DMS153 treated with DMSO at 0.1 percent for 48 hours (cell line): ENCODE measurements around the gene BUD23.
"Not testable (repeated sequence)": the region's sequence is repeated elsewhere in the genome, so short reads cannot be mapped to it uniquely, and the experiment has no call there.

Source experiments
- DNase-seq: peaks from one replicate; lab custom pipeline; 2025; ENCODE audit not compliant: unreplicated experiment; lab: John Stamatoyannopoulos, UW

BUD23 gene

DNA sequence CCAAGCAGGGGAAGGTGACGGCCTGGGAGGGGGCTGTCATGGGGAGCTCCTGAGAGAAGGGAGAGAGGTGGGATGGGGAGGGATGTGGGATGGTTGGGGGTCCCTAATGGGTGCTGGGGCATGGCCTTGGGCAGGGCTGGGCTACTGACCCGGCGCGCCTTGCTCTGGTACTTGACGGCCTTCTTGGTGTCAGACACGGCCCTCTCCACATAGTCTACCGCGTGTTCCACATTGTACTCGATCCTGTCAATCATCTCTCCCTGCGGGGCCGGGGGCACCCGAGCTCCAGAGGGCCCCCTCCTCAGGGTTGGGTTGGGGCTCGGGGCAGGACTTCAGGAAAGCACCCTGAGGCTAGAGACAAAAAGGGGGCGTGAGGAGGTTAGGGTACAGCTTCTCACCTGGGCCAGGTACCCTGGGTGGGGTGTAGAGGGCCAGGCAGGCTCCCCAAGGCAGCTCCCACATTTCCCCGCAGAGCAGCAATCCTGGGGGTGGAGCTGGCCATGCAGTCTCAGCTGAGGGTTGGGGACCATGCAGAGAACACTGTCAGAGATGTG, 17.3 kb downstream of the BUD23 start:
- DNase-seq = no peak

DNA sequence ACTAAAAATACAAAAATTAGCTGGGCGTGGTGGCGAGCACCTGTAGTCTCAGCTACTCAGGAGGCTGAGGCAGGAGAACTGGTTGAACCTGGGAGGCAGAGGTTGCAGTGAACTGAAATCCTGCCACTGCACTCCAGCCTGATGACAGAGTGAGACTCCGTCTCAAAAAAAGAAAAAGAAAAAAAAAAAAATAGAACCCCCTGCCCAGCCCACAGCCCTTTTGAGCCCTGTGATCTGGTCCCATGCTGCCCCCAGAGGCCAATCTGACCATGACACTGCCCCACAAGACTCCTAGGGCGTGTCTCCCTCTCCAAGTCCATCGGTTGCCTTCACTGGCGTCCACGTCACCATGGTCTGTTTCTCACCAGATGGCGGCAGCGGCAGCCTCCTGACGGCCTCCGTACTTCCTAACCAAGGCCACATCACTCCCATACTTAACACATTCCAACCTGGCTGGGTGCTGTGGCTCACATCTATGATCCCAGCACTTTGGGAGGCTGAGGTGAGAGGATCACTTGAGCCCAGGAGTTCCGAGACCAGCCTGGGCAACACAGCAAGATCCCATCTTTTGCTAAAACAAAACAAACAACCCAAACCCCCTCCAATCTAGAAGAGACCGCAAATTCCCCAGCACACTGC, 18.1 kb downstream of the BUD23 start:
- no peak for DNase-seq

DNA sequence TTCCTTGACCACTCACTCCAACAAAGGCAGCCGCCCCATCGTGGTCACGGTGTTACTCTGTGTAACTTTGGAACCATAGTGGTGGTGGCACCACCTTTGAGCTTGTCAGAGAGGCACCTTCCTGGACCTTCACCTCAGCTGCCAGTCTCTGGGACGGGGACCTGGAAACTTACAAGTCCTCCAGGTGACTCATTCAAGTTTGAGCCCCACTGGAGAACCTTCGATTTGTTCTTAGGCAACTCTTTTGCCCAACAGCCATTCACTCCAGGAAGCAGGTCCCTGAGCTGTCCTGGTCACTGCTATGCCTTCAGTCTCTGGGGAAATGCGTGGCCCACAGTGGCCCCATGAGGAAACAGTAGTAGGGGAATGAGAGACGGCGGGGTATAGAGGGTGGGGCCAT, 18.8 kb downstream of the BUD23 start:
- no peak for DNase-seq

DNA sequence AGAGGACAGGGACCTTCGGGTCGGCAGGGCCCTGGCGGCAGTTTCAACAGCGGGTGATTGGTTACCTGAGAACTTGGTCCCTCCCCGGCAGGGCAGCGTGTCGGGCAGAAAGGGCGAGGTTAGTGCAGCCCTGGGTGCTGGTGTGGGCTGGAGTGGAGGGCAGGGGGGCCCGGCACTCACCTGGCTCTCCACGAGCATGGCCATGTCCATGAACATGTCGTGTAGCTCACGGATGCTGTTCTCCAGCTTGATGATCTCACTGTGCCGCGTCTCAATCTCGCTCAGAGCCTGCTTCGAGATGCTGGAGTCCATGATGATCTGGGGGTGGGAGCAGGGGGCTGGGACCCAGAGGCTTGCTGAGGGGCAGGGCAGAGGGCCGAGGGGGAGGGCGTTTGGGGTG, 19.3 kb downstream of the BUD23 start:
- no peak for DNase-seq

DNA sequence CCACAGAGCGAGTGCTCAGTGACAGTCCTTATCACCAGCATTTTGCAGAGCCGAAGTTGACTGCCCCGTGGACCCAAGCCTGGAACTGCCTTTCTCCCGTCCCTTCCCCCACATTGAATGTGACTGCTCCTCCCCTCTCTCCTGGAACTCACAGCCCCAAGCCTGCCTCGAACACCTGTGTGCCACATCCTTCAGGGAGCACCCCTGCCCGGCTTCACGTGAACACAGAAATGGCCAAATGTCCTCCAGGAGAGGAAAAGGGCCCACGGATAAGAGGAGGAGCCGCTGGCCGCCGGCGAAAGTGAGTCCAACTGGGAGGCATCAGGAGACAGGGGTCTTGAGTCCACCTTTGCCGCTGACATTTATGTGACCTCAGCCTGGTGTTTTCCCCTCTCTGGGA, 19.8 kb downstream of the BUD23 start:
- DNase-seq = no peak

DNA sequence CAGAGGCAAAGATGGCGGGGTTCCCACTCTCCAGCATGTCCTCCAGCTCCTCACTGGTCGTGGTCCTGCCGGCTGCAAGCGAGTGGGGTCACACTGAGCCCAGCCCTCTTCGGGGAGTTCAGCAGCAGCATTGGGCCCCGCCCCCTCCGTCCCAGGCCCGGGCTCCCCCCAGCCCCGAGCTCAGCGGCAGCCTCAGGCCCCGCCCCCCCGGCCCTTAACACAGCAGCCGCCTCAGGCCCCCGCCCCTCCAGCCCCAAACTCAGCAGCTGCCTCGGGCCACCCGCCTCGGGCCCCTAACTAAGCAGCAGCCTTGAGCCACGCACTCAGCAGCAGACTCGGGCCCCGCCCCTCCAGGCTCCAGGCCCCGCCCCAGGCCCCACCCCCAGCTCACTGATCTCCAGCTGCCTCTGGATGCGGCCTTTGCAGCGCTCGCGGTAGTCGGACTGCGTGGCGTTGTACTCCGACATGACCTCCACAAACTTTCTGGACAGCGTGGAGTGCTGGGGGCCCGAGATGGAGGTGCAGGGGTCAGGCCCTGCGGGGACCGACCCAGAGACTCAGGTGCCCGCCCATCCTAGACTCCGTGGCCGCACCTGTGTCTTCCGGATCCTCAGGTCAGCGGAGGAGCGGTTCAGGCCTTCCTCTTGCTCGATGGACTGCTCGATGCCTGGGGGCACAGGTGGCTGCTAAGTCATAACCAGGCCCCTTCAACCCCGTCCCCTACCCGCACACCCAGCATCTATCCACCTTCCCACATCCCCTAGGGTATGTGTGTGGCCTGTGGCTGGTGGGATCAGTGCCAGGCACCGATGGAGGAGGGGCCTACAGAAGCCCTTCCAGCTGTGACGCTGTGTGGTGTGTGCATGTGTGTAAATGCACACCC, 20.6 kb downstream of the BUD23 start:
- DNase-seq = no peak

DNA sequence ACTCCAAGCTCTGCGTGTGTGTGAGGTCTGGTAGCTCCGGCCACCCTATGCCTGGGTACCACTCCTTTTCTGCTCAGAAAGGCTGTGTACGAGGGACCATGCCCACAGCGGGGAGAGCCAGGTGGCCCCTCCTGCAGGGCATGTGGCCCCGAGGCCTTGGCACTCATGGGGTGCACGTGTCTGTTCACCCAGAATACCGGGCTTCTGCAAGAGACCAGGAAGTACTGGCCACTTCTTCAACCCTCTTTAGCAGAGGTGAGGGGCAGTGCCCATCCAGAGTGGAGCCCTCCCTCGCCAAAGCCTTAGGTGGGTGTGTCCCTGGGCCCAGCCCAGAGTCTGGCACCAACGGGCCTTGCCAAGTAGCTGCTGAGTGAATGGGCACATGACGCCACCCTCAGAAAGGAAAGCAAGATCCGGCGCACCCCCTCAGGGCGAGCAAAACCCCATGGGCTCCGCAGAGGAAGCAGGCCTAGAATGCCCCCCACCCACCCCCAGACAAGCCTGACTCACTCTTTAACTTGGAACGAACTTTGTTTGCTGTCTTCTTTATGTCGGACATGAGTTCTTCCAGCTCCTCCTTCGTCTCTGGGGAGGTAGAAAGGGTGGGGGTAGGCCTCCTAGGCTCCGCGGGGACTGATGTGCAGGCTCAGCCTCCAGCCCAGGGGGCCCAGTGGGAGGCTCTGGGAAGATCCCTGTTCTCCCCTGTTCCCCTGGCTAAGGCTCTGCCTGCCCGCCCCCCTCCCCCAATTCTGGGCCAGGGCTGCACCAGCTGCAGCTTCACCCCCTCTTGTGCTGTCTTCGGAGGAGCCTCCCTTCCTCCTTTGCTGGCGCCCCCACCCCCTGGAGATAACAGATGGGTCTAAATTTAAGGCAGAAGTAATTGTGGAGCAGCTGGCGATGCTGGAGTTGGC, 21.5 kb downstream of the BUD23 start:
- no peak for DNase-seq

DNA sequence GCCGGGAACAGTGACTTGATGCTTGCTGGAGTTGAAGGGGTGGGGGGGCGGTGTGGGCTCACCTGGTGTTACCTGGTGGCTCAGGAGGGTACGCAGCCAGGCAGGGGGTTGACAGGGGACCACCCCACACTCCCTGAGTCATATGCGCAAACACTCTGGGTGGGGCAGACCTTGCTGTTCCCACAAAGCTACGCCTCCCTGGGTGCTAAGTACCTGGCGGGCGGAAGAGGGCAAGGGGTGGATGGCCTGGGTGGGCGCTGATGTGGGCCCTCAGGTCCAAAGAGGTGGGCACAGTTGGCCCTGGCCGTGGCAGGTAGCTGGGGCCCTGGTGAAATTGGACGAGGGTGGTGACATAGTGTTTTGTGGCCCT, 22.1 kb downstream of the BUD23 start:
- no peak for DNase-seq

DNA sequence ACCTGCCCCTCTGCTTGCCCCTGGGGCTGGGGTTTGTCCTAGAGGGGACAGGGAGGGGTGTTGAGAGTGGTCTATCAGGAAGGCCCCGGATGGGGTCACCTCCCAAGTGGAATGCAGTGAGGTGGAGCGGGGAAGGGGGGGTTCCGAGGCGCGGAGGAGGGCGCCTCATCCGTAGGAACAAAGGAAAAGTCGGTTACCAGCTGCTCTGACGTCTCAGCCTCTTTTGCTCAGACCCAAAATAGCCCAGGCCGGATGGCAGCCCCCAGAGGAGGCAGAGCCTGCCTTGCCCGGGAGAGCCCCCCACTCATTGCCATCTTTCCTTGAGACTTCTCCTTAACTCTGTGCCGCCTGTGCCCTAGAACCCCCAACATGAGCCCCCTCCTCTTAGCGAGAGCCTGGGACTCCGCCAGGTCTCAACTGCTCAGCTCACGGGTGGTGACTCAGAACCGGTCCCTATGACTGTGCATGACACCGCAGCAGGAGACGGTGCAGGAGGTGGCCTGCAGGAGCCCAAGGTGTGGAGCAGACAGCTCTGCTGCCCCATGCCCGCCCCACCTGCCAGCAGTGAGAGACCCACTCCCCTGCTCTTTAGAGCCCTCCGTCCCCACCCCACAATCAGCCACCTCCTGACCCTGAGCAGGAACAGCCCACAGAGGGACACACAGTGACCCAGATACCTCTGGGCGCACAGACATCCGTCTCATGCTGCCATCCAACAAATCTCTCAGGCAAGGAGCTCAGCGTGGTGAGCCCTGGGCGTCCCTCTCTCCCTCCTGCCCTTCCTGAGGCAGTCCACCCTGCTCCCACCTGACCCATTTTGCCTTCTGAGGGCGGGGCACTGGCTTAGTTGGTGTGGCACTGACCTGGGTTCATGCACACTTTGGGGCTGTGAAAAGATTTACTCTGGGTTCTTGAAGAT, 23.0 kb downstream of the BUD23 start:
- DNase-seq = no peak

DNA sequence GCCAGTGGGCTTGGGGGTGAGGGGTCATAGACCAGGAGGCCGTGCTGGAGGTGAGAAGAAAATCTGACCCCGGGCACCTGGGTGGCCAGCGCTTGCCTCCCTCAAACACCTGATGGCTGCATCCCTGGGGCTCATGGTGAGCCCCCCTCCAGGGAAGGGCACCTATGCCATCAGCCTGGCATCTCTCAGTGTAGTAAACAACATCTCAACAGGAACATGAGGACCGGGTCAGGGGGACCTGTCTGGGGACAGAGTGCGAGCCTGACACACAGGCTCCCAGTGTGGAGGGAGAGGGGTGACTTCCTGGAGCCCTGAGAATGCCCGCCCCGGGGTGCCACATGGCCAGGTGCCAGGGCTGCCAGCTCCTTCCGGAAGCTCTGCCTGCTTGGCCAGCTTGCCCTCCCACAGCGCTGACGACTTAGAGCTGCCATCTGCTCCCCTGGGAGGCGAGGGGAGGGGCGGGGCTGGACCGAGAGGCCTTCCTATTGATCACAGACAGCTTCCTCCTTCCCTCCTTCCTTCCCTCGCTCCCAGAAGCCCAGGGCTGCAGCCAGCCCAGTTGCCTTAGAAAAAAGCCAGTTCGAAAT, 23.7 kb downstream of the BUD23 start:
- peak; percentile 53 for DNase-seq

DNA sequence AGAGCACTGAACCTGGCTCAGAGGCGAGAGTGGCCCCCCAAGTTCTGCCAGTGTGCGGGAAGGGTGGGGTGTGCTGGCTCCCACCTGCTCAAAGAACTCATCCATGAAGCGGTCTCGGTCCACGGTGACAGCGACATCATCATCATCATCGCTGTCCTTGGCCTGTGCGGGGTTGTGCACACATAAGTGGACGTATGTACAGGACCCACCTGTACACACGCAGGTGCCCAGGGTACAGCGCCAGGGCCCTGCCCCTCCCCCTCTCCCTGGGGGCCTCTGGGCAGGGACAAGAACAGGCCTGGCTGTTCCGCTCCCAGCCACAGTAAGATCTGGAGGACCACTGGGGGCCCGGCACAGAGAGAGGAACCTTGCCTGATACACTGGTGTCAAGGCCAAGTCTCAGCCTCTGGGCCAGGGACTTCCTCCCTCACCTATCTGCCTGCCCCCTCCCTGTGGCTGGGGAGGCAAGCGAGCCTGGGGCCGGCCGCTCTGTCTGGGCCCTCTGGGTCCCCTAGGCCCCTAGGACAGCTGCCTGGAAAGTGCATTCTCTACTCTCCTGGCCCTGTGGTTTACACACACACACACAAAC, 25.7 kb downstream of the BUD23 start:
- no peak for DNase-seq

DNA sequence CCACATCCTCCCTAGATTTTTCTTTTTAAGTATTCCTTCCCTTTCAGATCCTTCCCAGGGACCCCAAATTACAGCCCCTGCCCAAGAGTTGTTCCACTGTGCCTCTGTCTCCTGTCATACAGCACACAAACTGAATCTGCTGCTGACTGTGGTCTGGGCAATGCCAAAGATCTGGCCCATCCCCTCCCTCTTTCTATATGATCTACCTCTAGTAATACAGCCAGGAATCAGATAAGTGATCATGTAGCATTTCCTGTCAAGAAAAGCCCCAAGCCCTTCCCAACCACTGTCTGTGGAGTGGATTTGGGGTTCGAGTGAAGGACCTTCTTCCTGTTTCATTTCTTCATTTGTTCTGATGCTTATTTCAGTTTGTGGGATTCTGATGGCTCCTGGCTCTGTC, 29.4 kb downstream of the BUD23 start:
- DNase-seq = no peak

DNA sequence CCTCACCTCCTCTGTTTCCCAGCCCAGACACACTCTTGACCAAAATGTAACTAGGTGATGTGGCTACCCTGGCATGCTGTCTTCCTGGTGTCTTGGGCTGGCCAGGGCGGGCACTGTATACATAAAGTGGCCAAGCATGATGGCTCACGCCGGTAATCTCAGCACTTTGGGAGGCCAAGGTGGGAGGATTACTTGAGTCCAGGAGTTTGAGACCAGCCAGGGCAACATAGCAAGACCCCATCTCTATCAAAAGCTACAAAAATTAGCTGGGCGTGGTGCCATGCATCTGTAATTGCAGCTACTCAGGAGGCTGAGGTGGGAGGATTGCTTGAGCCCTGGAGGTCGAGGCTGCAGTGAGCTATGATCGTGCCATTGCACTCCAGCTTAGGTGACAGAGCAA, 29.9 kb downstream of the BUD23 start:
- not testable (repeated sequence) for DNase-seq

DNA sequence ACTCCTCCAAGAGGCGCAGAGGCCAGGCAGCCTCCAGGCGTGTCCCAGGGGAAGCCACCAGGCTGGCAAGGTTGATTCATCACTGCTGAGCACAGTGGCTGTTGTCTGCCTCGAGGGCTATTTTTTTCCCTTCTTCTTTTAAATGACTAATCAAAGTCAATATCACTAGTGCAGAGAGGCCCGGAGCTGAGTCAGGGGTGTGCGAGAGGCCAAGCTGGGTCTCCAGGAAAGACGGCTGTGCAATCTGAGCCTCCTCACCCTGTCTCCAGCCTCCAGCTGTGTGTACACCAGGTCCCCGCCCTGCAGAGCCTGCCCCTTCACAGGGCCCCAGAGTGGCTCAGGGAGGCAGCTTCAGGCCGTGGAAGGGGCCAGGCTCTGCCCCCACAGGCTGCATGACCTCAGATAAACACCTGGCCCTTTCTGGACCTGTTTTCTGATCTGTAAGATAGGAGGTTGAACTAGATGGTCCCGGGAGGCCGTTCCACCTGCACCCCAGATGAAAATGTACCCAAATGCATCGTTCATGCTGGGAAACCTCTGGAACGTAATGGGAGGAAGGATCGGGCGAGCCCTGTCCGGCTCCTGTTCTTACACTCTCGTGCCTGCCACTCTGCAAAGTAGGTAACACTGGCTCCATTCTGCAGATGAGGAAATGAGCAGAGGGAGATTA, 32.4 kb downstream of the BUD23 start:
- peak; percentile 69 for DNase-seq

DNA sequence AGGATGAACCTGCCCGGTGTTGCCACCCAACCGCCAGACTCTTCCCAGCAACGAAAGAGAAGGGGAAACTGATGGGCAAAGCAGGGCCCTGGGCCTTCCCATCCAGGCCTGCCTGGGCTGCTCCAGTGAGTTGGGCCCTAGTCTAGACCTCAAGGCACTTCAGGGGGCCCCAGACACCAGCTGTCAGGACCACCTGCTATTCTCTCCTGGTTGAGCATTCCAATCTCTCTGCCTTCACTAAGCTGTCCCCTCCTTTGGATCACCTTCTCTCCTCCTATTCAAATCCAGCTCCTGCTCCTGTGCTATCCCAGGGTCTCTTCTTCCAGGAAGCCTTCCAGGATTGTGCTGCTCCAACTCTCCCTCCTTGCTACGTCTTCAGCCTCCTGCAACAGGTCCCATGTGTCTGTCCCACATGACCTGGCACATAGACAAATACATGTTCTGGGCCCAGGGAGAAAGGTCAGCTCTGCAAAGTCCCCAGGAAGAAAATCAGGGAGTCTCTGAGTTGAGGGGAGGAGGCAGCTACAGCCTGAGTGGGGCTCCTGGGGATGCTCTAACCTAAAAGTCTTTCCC, 33.0 kb downstream of the BUD23 start:
- DNase-seq = no peak

DNA sequence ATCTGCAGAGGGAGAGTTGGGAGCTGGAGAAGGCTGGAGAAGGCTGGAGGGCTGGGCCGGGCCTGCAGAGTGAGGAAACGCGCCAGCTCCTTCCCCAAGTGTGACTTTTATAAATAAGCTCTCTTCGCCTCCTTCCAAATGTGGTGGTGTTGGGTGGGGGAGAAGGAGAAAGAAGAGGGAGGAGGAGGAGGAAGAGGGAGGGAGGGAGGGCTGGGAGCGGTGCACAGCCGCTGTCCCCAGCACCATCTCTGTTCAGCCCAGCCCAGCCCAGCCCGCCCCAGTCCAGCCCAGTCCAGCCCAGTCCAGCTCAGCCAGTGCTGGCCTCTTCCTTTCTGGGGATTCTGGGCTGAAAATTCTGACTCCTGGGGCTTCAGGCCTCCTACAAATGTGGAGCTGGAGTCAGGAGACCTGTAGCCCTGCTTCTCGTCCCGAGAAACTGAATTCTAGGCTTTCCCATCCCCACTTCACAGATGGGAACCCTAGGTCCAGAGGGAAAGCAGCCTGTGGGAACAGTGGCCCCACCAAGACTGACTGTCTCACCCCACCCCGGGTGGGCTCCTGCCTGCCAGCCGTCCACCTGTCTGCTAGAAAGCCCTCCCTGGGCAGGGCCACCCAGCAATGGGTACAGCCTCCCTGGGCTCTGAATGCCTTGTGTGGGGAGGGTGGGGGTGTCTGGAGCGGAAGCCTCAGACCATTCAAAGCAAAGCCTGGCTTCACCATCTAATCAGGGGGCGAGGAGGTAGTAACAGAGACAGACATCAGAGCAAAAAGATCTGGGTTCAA, 33.8 kb downstream of the BUD23 start:
- no peak for DNase-seq

DNA sequence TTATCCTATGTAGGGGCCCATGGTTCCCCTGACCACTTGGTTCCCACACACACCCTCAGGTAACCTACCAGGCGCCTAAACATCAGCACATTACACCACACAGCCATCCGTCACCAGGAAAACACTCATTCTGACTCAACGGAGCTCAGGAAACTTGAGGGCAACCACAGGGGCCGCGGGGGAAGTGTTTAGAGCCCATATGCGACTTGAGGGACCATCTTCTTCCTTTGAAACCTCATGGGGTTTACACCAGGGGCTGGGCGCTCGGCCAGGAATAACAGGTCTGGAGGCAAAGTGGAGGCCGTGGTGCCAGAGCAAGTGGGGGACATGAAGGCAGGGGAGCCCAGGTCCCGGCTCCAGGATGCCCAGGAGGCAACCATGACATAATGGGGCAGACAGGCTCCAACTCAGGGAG, 34.6 kb downstream of the BUD23 start:
- no peak for DNase-seq

DNA sequence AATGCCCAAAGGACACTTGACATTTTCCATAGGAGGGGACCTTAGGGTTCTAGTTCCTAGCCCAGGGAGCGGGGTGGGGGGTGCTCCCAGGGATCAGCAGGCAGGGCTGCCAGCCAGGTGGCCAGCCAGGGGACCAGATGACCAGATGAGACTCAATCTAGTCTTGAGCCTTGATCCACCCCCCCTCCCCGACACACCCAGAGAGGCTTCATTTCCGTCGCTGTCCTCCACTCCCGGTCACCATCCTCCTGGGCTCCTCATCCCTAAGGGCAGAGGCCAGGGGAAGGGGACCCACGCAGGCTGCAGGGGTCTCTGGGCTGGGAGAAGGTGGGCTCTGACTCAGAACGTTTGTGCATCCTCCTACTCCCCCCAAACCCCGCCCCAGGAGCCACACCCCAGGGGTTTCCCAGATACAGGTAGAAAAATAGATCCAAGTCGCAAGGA, 35.1 kb downstream of the BUD23 start:
- no peak for DNase-seq
